Measurements from ENCODE around the gene KCNJ12.
"Not testable (repeated sequence)": the region's sequence is repeated elsewhere in the genome, so short reads cannot be mapped to it uniquely, and the experiment has no call there.

Gene KCNJ12

GRCh38 chr17:21388066-21388465, 11.9 kb downstream of the KCNJ12 start:
- no peak for DNase-seq

DNA sequence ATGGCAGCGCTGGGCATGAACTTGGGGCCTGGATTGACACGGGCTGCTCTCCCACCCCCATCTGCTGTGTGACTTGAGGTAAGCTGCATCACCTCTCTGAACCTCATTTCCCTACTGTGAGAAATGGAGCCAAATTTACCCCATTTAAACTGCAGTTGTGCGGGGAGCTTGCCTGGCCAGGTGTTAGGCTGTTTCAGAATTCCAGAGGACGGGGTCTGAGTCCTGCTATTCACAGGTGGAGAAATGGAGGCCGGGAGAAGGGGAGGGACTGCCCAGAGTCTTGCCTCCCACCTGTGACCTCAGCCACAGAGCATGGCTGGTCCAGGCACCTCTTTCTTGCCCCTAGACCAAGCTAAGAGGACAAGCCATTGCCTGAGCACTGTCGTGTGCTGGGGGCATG, 12.8 kb downstream of the KCNJ12 start:
- DNase-seq, result no peak

- DNase-seq, result no peak
Measured at GRCh38 chr17:21389394-21389793, 13.2 kb downstream of the KCNJ12 start.

- no peak for DNase-seq
Measured at GRCh38 chr17:21390294-21390693, 14.1 kb downstream of the KCNJ12 start.

GRCh38 chr17:21392266-21392665, 16.1 kb downstream of the KCNJ12 start:
- no peak for DNase-seq

- DNase-seq, result no peak
Measured at GRCh38 chr17:21394265-21394664, 18.1 kb downstream of the KCNJ12 start.

DNA sequence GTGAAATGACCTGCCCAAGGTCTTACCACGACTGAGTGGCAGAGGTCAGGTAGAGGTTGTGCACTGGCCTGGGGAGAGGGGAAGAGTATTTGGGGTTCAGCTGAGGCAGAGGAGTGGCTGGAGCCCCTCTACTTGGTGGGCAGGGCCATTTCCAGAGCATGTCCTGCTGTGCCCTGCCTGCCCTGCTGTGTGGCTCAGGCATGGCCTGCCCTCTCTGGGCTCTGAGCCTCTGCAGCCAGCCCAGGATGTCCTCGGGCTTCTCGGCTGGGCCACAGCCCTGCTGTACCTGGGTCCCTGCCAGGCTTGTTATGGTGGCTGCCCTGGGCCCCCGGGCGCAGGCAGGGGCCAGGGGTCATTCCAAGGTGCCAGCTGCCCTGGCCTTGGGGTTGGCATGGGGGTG, 19.6 kb downstream of the KCNJ12 start:
- no peak for DNase-seq

GRCh38 chr17:21396237-21396636, 20.1 kb downstream of the KCNJ12 start:
- no peak for DNase-seq

- DNase-seq, result no peak
Measured at GRCh38 chr17:21397341-21398190, 21.4 kb downstream of the KCNJ12 start.

- DNase-seq, result no peak
Measured at GRCh38 chr17:21399474-21400186, 23.5 kb downstream of the KCNJ12 start.

DNA sequence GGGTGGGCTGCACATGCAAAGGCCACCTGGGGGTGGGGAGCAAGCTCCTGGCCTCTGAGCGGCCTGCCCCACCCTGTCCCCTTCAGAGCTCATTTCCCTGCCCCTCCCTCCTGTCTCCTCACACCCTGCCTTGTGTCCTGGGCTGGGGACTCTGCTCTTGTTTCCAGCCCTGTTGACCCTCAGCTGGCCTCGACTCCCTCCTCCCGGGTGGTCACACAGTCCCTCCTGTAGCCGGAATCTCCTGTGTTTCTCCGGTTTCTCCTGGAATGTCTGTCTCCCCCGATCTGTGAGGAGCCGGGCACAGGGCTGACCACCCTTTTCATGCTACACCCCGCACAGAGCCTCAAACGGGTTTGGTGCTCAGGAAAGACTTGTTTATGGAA, 24.0 kb downstream of the KCNJ12 start:
- not testable (repeated sequence) for DNase-seq

GRCh38 chr17:21400816-21401593, 24.8 kb downstream of the KCNJ12 start:
- no peak for DNase-seq

DNA sequence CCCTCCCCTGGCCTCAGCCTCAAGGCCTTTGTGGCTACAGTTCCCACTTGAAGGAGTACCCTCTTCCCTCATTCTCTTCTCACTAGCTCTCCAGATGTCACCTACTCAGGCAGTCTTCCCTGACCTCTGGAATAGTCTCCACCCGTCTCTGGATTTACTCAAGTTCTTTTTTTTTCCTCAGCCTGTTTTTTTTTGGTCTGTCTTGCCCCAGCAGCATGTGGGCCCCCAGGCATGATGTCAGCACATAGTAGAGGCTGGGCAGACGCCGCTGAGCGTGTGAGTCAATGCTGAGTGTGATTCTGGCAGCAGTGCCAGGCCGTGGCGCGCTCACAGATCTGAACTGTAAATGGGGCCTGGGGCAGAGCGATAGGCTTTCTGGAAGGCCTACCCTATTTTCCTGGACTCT, 26.0 kb downstream of the KCNJ12 start:
- not testable (repeated sequence) for DNase-seq

DNA sequence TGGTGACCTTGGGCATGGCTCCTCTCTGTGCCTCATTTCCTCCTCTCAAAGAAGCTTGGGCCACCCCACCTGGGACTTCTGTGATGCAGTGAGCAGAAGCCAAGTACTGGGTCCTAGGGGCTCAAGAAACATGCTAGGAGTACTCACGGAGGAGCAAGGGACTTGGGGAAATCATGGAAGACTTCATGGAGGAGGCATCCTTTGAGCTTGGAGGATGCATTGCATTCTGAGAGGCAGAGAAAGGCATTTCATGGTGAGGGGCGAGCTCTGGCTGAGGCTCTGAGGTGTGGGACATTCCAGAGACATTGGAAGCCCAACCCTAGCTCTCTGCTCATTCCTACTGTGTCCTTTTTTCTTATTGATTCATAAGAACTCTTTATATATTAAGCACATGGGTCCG, 26.8 kb downstream of the KCNJ12 start:
- not testable (repeated sequence) for DNase-seq

DNA sequence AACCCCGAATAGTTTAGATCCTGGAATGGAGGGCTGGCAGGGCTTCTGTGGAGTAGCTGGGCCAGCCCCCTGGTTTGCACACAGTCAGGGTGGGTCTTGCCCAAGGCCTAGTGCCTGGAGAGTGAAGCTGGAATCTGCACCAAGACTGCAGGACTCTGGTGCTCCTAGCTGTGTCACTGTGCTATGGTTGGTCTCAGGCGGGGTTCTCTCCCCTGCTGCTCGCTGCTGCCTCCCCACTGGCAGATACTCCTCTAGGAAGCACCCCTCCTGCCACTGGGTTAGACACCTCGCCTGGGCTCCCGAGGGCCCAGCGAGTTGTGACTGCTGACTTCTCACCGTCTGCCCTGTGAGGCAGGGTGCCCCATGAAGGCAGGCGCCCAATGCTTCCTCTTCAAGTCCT, 27.9 kb downstream of the KCNJ12 start:
- not testable (repeated sequence) for DNase-seq

DNA sequence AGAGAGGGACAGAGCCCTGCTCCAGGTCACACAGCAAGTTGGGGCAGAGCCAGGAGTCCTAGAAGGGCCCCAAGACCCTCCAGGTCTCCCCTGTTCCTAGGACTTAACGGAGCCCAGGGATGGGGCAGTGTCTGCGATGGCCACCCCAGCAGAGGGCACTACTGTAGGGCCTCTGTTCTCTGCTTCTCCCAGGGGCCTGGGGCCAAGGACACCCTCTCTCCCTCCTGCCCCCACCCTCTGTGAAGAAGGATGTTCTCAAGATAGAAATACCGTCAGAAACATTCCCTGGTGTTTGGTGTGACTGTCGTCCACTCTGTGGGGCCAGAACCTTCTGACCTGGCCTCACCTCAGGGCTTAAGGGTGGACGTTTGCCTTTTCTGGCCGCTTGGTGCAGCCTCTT, 28.4 kb downstream of the KCNJ12 start:
- not testable (repeated sequence) for DNase-seq

DNA sequence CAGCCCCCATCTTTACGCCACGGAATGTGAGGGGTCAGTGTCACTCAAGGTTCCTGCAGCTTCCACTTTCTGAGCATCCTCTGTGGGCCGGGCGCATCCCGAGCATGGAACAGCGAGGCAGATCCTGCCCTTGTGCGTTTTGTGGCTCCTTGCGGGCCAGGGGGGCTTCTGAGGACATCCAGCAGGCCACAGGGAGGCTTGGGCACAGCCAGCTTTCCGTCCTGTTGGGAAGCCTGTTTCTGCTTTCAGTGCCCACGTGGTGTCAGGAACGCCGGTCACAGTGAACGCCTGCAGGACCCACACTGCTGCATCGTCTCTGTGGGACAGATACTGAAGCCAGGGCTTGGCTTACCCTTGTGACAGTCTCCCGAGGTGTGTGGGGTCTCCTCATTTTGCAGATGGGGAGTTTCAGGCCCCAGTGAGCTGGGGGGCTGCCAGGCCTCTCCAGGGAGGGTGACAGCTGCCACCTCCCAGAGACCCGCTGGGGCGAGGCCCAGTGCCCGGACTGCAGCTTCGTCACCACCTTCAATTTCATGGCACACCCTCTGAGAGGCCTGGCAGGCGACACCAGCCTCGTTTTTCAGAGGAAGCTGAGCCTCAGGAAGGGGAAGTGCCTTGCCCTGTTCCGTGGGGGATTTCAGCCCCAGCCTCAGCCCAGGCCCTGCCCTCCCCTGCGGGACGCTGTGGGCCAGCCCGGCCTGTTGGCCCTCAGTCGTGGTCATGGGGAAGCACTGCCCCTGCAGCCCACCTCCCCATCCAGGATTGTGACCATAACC, 29.0 kb downstream of the KCNJ12 start:
- not testable (repeated sequence) for DNase-seq

DNA sequence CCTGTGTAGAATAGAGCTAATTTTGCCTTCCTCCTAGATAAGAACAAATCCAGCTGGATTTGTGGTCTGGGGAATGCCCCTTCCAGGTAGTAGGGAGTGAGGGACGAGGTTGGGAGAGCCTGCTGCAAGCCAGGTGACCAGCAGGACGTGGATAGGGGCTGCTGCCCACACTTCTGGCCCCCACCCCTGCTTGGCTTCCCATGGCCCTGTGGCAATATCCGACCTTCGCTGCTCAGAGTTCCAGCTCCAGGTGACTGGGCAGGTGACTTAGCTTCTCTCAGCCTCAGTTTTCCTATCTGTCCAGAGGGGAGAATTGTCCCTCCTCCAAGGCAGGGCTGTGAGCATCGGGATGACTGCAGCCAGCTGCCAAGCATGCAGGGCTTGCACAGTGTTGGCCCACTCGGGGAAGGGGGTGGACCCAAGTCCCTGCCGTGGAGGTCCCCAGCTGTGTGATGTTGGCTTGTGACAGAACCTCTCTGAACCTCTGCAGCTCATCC, 29.8 kb downstream of the KCNJ12 start:
- not testable (repeated sequence) for DNase-seq

DNA sequence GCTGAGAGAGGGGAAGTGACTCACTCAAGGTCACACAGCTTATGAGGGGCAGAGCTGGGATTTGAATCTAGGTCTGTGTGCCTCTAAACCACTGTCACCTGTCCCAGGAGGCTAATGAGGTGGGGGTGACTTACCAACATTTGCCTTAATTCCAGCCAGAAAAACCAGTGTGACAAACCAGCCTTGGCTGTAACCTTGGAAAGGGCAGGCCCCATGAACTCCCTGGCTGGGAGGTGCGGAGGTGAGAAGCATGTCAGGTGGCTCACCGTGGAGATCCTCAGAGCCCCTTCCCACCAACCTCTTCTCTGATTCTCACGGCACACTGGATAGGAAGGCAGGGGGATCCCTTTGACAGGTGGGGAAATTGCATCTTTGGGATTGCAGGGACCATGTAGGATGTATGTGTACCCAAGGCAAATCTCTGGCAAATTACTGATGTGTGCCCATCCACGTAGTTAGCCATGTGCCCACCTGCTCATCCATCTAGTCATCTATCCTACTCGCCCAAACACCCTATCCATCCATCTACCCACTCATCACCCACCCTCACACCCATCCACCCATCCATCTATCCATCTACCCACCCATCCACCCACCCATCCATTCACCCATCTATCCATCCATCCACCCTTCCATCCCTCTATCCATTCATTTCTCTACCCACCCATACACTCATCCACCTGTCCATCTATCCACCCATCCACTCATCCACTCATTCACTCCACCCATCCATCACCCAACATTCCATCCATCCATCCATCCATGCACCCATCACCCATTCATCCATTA, 30.7 kb downstream of the KCNJ12 start:
- DNase-seq, result not testable (repeated sequence)

DNA sequence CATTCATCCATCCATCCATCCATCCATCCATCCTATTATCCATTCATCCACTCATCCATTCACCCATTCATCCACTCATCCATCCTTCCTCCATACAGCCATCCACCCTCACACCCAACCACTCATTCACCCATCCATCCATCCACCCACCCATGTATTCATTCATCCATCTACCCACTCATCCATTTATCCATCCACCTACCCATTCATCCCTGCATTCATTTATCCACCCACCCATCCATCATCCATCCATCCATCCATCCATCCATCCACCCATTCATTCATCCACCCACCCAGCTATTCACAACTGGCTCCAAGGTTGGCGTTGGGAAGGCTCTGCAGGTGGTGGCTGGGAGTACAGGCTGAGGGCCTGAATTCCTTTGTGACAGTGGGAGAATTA, 31.6 kb downstream of the KCNJ12 start:
- not testable (repeated sequence) for DNase-seq

GRCh38 chr17:21408224-21408623, 32.1 kb downstream of the KCNJ12 start:
- not testable (repeated sequence) for DNase-seq
